Adipocyte (in vitro differentiated cells): Measurements from ENCODE around the gene RELN.
A peak's percentile ranks its signal among the peaks of the same experiment; 100 is the strongest.
"Not testable (repeated sequence)": the region's sequence is repeated elsewhere in the genome, so short reads cannot be mapped to it uniquely, and the experiment has no call there.

Experiments used
- DNase-seq: peaks from one replicate; pipeline ENCODE4 v3.0.0-alpha.2; 2015; ENCODE audit warnings: low read depth
- H3K27me3 ChIP-seq: replicated peaks from 2 replicates; pipeline ENCODE4 v1.7.0; 2013; ENCODE audit warnings: mild to moderate bottlenecking, low read length, moderate library complexity; ENCODE audit not compliant: control insufficient read depth, insufficient read depth
- H3K36me3 ChIP-seq: 2 replicates; pipeline ENCODE4 v1.7.0; 2013; ENCODE audit warnings: low read length, mild to moderate bottlenecking, moderate library complexity; ENCODE audit not compliant: control insufficient read depth, insufficient read depth, severe bottlenecking
- H3K4me1 ChIP-seq: 2 replicates; pipeline ENCODE4 v1.7.0; 2013; ENCODE audit warnings: mild to moderate bottlenecking, low read length, moderate library complexity; ENCODE audit not compliant: control insufficient read depth, insufficient read depth
- H3K4me3 ChIP-seq: 2 replicates; pipeline ENCODE4 v1.7.0; 2013; ENCODE audit warnings: mild to moderate bottlenecking, low read length, moderate library complexity
- H3K9ac ChIP-seq: 2 replicates; pipeline ENCODE4 v1.7.0; 2013; ENCODE audit warnings: mild to moderate bottlenecking, low read length, moderate library complexity
- H3K9me3 ChIP-seq: 2 replicates; pipeline ENCODE4 v1.7.0; 2013; ENCODE audit warnings: mild to moderate bottlenecking, low read length, moderate library complexity; ENCODE audit not compliant: control insufficient read depth

The RELN gene

DNA sequence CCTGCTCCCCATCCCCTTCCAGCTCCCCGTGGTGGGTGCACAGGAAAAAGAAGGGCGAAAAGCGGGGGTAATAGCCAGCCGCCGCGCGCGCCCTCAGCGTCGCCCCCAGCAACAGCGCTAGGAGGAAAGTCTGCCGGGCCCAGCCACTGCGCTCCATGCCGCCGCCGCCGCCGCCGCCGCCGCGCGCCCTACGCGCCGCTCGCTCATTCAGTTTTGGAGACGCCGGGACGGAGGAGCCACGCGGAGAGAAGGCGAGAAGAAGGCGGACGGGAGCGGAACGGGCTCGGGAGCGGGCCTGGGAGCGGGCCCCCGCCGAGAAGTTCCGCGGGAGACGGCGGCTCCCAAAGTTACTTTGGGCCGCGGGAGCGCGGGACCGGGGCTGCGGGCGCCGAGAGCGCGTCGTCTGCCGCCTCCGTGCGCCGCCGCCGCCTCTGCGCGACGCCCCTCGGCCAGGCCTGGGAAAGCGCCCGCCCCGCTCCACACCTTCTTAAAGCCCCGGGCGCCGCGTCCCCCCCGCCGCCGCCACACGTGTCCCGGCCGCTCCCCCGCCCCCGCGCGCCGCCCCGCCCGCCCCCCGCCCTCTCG is at the start of gene RELN:
RELN (minus strand) TSS at position 459 of the 585 bp plus-strand sequence; CDS start at position 157, 302 bp downstream.
- Histone ChIP-seq H3K27me3 (no peaks in the 10 kb centered on the region), H3K9ac (peak within 1 kb of the TSS; percentile 78), H3K36me3 (no peaks in the 10 kb centered on the region), H3K4me3 (peak within 1 kb of the TSS; percentile 83), H3K4me1 (peaks cover 9% of the 10 kb centered on the region), H3K9me3 (no peaks in the 10 kb centered on the region)
- DNase-seq, result peak; percentile 33

DNA sequence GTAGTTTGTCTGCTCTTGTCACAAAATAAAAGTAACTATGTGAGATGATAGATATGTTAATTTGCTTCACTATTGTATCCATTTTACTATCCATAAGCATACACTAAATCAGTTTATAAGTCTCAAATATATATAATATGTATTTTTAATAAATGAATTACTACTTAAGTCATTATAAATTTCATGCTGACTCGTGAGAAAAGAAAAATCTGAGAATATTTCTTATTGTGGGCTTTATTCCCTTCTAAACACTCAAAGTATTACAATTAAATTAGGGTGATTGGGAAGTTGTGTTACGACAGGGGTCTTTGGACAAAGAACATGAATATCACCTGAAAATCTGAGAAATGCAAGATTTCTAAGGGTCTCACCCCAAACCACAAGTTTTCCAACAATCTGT is 48.7 kb upstream of the RELN start:
- Histone ChIP-seq H3K4me3 (no peak overlapping the region), H3K27me3 (peaks cover 15% of the 10 kb centered on the region), H3K4me1 (no peaks in the 10 kb centered on the region), H3K9ac (no peak overlapping the region), H3K36me3 (no peaks in the 10 kb centered on the region), H3K9me3 (peaks cover 12% of the 10 kb centered on the region)
- DNase-seq, result no peak

DNA sequence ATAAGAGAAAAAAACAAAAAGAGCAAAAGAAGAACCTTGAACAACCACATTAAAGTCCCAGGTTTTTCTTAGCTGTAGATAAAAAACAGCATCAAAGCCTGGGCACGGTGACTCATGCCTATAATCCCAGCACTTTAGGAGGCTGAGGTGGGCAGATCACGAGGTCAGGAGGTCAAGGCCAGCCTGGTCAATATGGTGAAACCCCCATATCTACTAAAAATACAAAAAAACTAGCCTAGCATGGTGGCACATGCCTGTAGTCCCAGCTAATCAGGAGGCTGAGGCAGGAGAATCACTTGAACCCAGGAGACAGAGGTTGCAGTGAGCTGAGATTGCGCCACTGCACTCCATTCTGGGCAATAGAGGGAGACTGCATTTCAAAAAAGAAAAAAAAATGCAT is 47.4 kb upstream of the RELN start:
- DNase-seq, H3K4me3 ChIP-seq, H3K4me1 ChIP-seq, H3K9ac ChIP-seq, H3K36me3 ChIP-seq: not testable (repeated sequence)
- Histone ChIP-seq H3K27me3 (peaks cover 15% of the 10 kb centered on the region), H3K9me3 (peaks cover 12% of the 10 kb centered on the region)

DNA sequence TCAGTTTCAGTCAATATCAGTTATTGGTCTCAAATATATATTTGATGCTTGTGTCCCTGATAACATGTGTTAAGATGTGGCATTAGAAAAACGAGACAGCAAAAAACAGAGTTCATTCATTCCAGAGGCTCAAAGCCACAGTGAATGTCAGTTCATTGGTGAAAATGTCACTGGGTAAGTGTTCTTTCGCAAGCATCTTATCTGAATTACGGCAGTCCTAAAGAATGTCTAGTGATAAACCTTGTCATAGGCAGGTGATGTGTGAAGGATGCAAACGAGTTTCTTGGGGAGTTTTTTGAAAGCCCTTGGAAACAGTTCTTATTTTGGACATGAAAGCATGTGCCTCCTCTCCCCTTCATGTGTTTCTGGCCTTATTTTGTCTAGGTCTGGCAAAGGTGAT is 45.9 kb upstream of the RELN start:
- peaks cover 13% of the 10 kb centered on the region for H3K27me3 ChIP-seq
- no peak overlapping the region for H3K9ac ChIP-seq
- no peaks in the 10 kb centered on the region for H3K4me1 ChIP-seq
- no peak overlapping the region for H3K4me3 ChIP-seq
- H3K9me3 ChIP-seq, result peaks cover 12% of the 10 kb centered on the region
- no peaks in the 10 kb centered on the region for H3K36me3 ChIP-seq
- no peak for DNase-seq

DNA sequence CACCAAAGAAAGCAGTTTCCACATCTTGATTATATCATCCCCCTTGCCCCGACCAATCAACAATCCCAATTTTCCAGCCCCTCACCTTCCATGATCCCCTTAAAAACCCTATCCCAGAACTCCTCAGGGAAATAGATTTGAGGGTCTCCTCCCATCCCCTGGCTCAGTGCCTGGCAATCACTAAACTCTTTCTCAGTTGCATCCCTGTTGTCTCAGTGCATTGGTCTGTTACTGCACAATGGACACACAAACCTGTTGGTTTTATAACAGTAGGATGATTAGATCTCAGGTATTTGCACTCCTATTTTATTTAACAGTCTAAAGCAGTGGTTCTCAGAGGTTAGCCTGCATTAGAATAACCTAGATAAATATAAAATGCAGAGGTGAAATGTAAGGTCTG is 45.2 kb upstream of the RELN start:
- DNase-seq, result no peak
- peaks cover 6% of the 10 kb centered on the region for H3K27me3 ChIP-seq
- H3K4me1 ChIP-seq, result no peaks in the 10 kb centered on the region
- H3K4me3 ChIP-seq, result no peak overlapping the region
- H3K9me3 ChIP-seq, result peaks cover 12% of the 10 kb centered on the region
- H3K36me3 ChIP-seq, result no peaks in the 10 kb centered on the region
- no peak overlapping the region for H3K9ac ChIP-seq

DNA sequence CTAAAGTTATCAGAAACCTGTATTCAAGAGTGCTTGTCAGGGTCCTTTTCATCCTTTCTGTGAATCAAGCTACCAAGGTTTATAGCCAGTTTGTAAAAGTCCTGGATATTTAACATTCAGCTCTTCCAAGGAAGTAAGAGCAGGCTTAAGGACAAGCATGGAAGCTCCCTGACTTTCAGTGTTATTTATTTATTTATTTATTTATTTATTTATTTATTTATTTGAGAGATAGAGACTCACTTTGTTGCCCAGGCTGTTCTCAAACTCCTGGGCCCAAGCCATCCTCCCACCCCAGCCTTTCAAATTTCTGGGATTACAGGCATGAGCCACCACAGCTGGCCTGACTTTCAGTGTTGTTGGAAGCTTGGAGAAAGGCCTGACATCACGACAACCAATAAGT is 44.4 kb upstream of the RELN start:
- Histone ChIP-seq H3K9ac (no peak overlapping the region), H3K4me3 (no peak overlapping the region), H3K27me3 (no peaks in the 10 kb centered on the region), H3K9me3 (peaks cover 12% of the 10 kb centered on the region), H3K36me3 (no peaks in the 10 kb centered on the region), H3K4me1 (no peaks in the 10 kb centered on the region)
- DNase-seq, result no peak

DNA sequence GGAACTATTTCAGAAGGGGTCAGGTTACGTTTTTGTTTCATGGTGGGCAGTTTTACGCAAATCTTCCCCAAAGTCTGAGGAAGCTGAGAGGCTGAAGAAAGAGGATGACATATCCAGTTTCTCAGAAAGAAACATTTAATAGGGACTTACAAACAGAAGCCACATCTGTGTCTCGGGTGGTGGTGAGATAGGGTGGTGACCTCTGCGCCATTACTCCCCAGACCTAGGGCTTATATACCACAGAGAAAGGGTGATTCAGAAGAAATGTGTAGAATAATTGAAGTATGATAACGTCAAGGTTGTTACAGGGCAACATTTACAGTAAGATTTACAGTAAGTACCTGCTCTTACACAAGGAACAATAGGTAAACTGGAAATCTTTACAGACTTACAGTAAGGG is 43.0 kb upstream of the RELN start:
- Histone ChIP-seq H3K9ac (no peak overlapping the region), H3K9me3 (peaks cover 12% of the 10 kb centered on the region), H3K4me1 (no peaks in the 10 kb centered on the region), H3K27me3 (no peaks in the 10 kb centered on the region), H3K4me3 (no peak overlapping the region), H3K36me3 (no peaks in the 10 kb centered on the region)
- no peak for DNase-seq

DNA sequence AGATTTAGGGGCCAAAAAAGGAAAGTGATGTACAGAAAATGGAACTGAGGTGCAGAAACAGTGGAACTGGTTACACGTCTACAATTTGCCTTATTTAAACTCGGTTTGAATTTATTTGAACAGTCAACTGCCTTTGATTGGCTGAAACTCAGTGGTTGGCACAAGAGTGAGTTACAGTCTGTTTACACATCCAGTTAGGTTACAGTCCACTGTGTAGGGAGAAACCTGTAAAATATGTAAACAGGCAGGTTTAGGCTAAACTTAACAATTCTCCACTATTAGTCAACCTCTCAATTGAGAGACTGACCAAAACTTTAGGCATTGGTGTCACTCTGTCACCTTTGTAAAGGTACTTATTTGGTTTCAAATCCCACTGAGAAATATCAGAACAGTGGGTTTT is 40.3 kb upstream of the RELN start:
- no peak for DNase-seq

DNA sequence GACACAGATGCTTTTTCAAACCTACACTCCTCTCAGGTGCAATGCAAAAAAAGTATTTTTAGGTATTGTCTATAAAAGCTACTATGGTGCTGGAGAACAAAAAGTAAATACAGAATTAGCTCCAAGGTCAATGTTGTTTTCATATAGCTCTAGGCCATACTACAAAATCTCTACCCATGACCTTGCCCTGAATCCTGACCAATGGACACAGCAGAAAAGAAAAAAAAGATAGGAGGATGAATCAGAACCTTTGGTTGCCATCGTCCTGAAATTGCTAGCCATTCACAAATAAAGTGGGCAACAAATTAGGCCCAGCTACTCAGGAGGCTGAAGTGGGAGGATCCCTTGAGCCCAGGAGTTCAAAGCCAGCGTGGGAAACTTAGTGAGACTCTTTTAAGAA is 35.2 kb upstream of the RELN start:
- Histone ChIP-seq H3K4me3 (no peak overlapping the region), H3K9ac (no peak overlapping the region), H3K4me1 (no peaks in the 10 kb centered on the region), H3K9me3 (peaks cover 6% of the 10 kb centered on the region), H3K27me3 (no peaks in the 10 kb centered on the region), H3K36me3 (no peaks in the 10 kb centered on the region)
- no peak for DNase-seq

More for the DNA sequence above, 40.3 kb upstream of the RELN start:
- Histone ChIP-seq H3K4me3 (no peak overlapping the region), H3K4me1 (no peaks in the 10 kb centered on the region), H3K27me3 (no peaks in the 10 kb centered on the region), H3K36me3 (no peaks in the 10 kb centered on the region), H3K9ac (no peak overlapping the region), H3K9me3 (peaks cover 4% of the 10 kb centered on the region)

DNA sequence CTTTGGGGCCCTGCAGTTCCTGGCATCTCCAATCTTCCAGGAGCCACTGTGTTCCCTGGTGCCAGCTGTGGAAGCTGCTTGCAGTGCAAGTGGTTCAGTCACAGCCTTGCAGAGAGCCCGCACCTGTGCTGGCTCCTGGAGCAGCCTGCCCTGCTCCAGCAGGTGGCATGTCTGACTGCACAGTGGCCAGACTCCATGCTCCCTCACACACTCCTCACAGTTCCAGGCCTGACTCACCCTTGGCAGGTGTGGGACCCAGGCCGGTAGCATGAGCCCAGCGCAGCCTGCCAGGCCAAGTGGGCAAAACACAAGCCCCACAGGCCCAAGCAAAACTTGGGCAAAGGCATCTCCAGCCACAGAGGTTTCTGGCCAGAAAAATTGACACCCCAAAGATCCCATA is 33.6 kb upstream of the RELN start:
- H3K9ac ChIP-seq, result no peak overlapping the region

DNA sequence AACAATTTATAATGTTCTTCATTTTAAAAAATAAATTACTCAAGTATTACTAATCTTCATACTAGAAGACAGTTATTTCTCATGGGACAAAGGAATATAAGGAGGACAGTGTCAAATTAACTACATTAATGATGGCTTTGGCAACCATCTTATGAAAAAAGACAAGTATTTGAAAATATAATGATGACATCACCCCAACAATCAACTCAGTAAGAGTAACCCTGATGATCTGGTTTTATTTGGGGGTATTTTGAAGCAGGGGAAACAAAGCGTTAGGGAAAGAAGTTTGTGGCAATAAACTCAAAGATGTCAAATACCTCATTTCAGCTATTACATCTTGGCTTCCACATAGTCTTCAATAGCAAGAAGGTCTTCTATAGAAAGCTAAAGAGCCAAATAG is 29.0 kb upstream of the RELN start:
- no peak for DNase-seq

More for the DNA sequence above, 33.6 kb upstream of the RELN start:
- DNase-seq, result no peak
- H3K4me3 ChIP-seq, result no peak overlapping the region
- H3K4me1 ChIP-seq, result no peaks in the 10 kb centered on the region
- H3K27me3 ChIP-seq, result no peaks in the 10 kb centered on the region
- H3K9me3 ChIP-seq, result peaks cover 6% of the 10 kb centered on the region
- H3K36me3 ChIP-seq, result no peaks in the 10 kb centered on the region

DNA sequence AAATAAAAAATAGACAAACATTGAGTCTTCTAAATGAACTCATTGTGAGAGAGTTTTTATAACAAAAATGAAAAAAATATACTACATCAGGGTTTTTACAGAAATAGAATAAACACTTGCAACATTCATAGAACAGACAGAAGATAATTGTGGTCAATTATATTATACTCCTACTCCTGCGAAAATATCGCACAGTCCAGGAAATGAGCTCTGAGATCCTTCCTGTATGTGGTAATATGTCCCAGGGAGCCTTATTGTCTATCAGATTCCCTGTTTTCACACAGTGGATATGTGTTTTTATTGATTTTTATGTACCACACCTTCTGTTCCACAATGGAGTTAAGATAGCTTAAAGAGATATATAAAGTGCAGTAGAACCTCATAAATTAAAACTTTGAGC is 27.5 kb upstream of the RELN start:
- Histone ChIP-seq H3K9ac (no peak overlapping the region), H3K4me3 (no peak overlapping the region), H3K36me3 (no peaks in the 10 kb centered on the region), H3K4me1 (peaks cover 8% of the 10 kb centered on the region), H3K27me3 (no peaks in the 10 kb centered on the region), H3K9me3 (no peaks in the 10 kb centered on the region)
- DNase-seq, result no peak

More for the DNA sequence above, 29.0 kb upstream of the RELN start:
- Histone ChIP-seq H3K4me3 (no peak overlapping the region), H3K9ac (no peak overlapping the region), H3K27me3 (no peaks in the 10 kb centered on the region), H3K36me3 (no peaks in the 10 kb centered on the region), H3K9me3 (peaks cover 6% of the 10 kb centered on the region), H3K4me1 (peaks cover 8% of the 10 kb centered on the region)
